ENCODE measurements around the gene CNIH3.

DNA sequence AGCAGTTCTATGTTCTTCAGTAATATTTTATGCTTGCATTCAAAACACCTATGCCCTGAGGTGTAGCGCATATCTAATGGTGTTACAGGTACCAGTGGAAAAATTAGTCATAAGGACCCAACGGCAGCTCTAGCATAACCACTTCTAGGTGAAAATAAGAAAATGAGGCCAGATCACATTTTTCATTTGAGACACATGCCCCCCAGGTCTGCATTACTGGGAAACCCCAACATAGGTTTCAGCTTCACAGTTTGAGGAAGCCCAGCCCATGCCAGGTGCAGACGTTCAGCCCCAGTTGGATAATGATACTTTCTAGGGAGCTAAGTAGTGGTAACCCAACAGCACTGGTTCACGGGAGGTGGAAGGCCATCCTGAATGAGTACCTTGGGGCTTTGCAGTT is 129.8 kb downstream of the CNIH3 start:
- no peak for TF ChIP-seq POLR2A (IDR thresholded peaks at IDR 0.05; ENCODE audit: extremely low read depth, insufficient read length)
- TF ChIP-seq, protein P1, sequence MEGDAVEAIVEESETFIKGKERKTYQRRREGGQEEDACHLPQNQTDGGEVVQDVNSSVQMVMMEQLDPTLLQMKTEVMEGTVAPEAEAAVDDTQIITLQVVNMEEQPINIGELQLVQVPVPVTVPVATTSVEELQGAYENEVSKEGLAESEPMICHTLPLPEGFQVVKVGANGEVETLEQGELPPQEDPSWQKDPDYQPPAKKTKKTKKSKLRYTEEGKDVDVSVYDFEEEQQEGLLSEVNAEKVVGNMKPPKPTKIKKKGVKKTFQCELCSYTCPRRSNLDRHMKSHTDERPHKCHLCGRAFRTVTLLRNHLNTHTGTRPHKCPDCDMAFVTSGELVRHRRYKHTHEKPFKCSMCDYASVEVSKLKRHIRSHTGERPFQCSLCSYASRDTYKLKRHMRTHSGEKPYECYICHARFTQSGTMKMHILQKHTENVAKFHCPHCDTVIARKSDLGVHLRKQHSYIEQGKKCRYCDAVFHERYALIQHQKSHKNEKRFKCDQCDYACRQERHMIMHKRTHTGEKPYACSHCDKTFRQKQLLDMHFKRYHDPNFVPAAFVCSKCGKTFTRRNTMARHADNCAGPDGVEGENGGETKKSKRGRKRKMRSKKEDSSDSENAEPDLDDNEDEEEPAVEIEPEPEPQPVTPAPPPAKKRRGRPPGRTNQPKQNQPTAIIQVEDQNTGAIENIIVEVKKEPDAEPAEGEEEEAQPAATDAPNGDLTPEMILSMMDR (IDR thresholded peaks at IDR 0.05; ENCODE audit: low read depth, low read length) = no peak
- TF ChIP-seq, protein P2, sequence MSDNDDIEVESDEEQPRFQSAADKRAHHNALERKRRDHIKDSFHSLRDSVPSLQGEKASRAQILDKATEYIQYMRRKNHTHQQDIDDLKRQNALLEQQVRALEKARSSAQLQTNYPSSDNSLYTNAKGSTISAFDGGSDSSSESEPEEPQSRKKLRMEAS (IDR thresholded peaks at IDR 0.05; ENCODE audit: low read depth, low read length) = no peak
